ENCODE data around the gene USH1C. TPM values are rescaled to one million over a fixed set of nuclear protein-coding genes. Genes with fewer than 3 reads are reported as not detected.

USH1C gene
- total RNA-seq, 2 donors from 2014 or later = not detected

- ATAC-seq (replicated peaks in 1 of 2) = no peak
- H3K4me3 Mint-ChIP-seq = no peak overlapping the region
- H3K36me3 Mint-ChIP-seq (ENCODE audit: insufficient read depth in 2 of 2) = no peaks in the 10 kb centered on the region
- H3K9me3 Mint-ChIP-seq = no peaks in the 10 kb centered on the region
- H3K4me1 Mint-ChIP-seq (ENCODE audit: low read depth) = no peaks in the 10 kb centered on the region
- peaks cover 6% of the 10 kb centered on the region for H3K27me3 Mint-ChIP-seq (ENCODE audit: low read depth)
- H3K27ac Mint-ChIP-seq = no peak overlapping the region
- DNase-seq = no peak
Observed at GRCh38 chr11:17561111-17561415, 16.8 kb upstream of the USH1C start.

GRCh38 chr11:17560281-17561110, 16.3 kb upstream of the USH1C start:
- DNase-seq (no peak), ATAC-seq (replicated peaks in 1 of 2) (no peak)
- Mint-ChIP-seq H3K9me3 (no peaks in the 10 kb centered on the region), H3K4me1 (ENCODE audit: low read depth) (no peaks in the 10 kb centered on the region), H3K4me3 (no peak overlapping the region), H3K27ac (no peak overlapping the region), H3K27me3 (ENCODE audit: low read depth) (peaks cover 6% of the 10 kb centered on the region), H3K36me3 (ENCODE audit: insufficient read depth in 2 of 2) (no peaks in the 10 kb centered on the region)

GRCh38 chr11:17559341-17560087, 15.3 kb upstream of the USH1C start:
- H3K4me1 Mint-ChIP-seq (ENCODE audit: low read depth) = no peaks in the 10 kb centered on the region
- no peak overlapping the region for H3K4me3 Mint-ChIP-seq
- H3K9me3 Mint-ChIP-seq = no peaks in the 10 kb centered on the region
- no peak for DNase-seq
- peaks cover 6% of the 10 kb centered on the region for H3K27me3 Mint-ChIP-seq (ENCODE audit: low read depth)
- no peak overlapping the region for H3K27ac Mint-ChIP-seq
- H3K36me3 Mint-ChIP-seq (ENCODE audit: insufficient read depth in 2 of 2) = no peaks in the 10 kb centered on the region
- ATAC-seq (replicated peaks in 1 of 2) = no peak

GRCh38 chr11:17558916-17559315, 14.7 kb upstream of the USH1C start:
- H3K9me3 Mint-ChIP-seq = no peaks in the 10 kb centered on the region
- ATAC-seq (replicated peaks in 1 of 2) (no peak), DNase-seq (no peak)
- no peaks in the 10 kb centered on the region for H3K36me3 Mint-ChIP-seq (ENCODE audit: insufficient read depth in 2 of 2)
- H3K4me3 Mint-ChIP-seq = no peak overlapping the region
- no peak overlapping the region for H3K27ac Mint-ChIP-seq
- H3K4me1 Mint-ChIP-seq (ENCODE audit: low read depth) = no peaks in the 10 kb centered on the region
- H3K27me3 Mint-ChIP-seq (ENCODE audit: low read depth) = peaks cover 6% of the 10 kb centered on the region

DNA sequence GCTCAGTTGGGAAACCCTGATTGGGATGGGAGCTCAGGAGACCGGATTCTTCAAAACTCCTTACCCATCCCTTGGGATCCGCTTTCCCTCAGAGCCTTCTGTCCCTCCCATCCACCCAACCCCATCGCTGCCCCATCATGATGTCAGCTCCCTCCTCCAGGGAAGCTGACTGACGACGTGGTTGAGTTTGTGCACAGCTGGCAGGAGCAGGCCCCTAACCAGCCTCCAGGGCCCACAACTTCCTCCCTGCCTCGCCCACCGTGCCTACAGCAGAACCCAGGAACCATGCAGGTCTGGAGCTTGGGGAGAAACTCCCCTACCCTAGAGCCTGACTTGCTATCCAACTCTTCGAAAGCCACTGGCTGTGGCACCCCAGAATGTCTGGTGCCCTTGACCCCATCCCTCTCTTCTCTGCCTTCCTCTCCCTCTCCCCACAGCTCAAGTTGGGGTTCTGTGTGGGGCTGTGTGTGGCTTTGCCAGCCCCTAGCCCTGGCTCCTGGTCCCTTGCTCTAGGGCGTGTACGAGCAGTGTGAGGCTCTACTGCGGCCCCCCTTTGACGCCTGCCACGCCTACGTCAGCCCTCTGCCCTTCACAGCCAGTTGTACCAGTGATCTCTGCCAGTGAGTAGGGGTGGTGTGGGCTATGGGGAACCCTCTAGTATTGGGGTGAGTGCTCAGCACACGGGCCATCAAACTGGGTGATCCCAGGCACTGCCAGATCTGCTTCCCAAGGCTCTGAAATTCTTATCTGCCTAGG, 14.0 kb upstream of the USH1C start:
- no peaks in the 10 kb centered on the region for H3K36me3 Mint-ChIP-seq (ENCODE audit: insufficient read depth in 2 of 2)
- H3K27me3 Mint-ChIP-seq (ENCODE audit: low read depth) = peaks cover 6% of the 10 kb centered on the region
- DNase-seq (no peak), ATAC-seq (replicated peaks in 1 of 2) (no peak)
- H3K4me3 Mint-ChIP-seq = no peak overlapping the region
- no peaks in the 10 kb centered on the region for H3K9me3 Mint-ChIP-seq
- no peak overlapping the region for H3K27ac Mint-ChIP-seq
- H3K4me1 Mint-ChIP-seq (ENCODE audit: low read depth) = no peaks in the 10 kb centered on the region

DNA sequence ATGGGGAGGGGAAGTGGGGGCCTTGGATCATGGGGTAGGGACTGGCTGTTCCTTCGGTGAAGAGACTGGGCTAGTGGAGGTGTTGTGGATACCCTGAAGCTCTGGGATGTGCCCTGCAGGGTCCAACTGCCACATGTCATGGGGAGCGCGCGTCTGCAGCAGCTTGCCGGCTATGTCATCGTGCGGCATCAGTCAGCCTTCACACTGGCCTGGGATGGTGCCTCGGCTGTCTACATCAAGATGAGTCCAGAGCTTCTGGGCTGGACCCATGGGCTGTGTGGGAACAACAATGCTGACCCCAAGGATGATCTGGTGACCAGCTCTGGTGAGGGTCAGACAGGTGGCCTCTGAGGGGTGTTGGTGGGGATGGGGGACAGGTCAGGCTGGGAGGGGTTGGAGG, 12.8 kb upstream of the USH1C start:
- Mint-ChIP-seq H3K27ac (no peak overlapping the region), H3K4me1 (ENCODE audit: low read depth) (no peaks in the 10 kb centered on the region), H3K36me3 (ENCODE audit: insufficient read depth in 2 of 2) (no peaks in the 10 kb centered on the region), H3K9me3 (no peaks in the 10 kb centered on the region), H3K27me3 (ENCODE audit: low read depth) (peaks cover 6% of the 10 kb centered on the region), H3K4me3 (no peak overlapping the region)
- DNase-seq (no peak), ATAC-seq (replicated peaks in 1 of 2) (no peak)

DNA sequence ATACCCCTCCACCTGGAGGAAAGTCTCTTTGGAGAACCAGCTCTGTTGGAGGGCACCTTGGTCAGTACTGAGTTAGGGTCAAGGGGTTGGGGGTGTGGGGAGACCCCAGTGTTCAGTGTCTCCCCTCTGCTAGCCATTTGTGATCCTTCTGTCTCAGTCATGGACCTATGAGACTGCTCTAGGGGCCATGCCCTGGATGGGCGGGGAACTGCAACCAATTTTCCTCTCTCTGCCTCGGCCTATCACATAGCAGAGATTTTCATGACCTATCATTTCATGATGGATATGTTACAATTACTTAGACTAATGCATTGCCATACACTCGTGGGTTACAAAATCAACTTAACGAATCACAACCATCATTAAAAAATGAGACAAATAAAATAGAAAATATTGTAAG, 10.3 kb upstream of the USH1C start:
- Mint-ChIP-seq H3K27ac (no peak overlapping the region), H3K9me3 (no peaks in the 10 kb centered on the region), H3K4me1 (ENCODE audit: low read depth) (peaks cover 11% of the 10 kb centered on the region), H3K27me3 (ENCODE audit: low read depth) (no peaks in the 10 kb centered on the region), H3K4me3 (no peak overlapping the region), H3K36me3 (ENCODE audit: insufficient read depth in 2 of 2) (no peaks in the 10 kb centered on the region)
- ATAC-seq (replicated peaks in 1 of 2) (no peak), DNase-seq (no peak)

DNA sequence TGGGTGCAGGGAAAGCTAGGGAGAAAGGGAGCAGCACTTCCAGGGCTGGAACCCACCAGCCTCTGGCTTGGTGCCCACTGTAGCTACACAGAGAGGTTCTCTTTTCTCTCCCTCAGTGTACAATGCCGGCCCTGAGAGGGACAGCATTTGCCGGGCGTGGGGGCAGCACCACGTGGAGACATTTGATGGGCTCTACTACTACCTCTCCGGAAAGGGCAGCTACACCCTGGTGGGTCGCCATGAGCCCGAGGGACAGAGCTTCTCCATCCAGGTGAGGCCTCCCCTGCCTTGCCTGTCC, 9.0 kb upstream of the USH1C start:
- no peaks in the 10 kb centered on the region for H3K36me3 Mint-ChIP-seq (ENCODE audit: insufficient read depth in 2 of 2)
- DNase-seq (no peak), ATAC-seq (replicated peaks in 1 of 2) (no peak)
- H3K27ac Mint-ChIP-seq = no peak overlapping the region
- peaks cover 11% of the 10 kb centered on the region for H3K4me1 Mint-ChIP-seq (ENCODE audit: low read depth)
- no peak overlapping the region for H3K4me3 Mint-ChIP-seq
- peaks cover 4% of the 10 kb centered on the region for H3K27me3 Mint-ChIP-seq (ENCODE audit: low read depth)
- no peaks in the 10 kb centered on the region for H3K9me3 Mint-ChIP-seq

DNA sequence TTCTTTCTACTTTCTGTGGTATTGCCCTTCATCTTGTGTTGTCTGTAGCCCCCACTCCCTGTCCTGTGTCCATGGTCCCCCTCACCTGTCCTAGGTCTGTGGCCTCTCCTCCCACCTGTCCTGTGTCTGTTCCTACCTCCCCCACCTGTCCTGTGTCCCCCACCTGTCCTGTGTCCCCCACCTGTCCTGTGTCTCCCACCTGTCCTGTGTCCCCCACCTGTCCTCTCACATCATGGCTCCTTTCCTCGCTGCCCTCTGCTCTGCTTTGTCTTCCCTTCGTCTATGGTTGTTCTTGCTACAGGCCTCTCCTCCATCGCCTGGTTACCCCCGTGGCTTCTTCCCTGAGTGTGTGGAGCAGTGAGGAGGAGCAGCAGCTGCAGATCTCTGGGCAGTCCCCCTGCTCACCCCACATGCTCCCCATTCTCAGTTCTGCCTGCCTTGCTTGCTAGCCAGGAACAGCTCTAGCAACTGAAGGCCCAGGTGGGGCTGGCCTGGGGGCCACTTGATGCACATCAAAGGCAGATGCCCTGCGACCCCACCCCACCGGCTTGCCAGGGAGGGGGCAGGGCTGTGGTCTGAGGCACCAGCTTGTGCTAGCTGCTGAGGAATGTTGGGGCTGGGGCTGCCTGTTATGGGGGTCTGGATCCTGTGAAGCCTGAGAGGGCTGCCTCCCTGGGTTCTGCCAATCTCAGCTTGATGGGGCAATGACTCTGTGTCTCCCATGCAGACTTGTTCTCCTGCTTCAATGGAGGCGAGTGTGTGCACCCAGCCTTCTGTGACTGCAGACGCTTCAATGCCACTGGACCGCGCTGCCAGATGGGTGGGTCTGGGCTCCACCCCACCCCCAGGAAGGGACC, 8.4 kb upstream of the USH1C start:
- peaks cover 11% of the 10 kb centered on the region for H3K4me1 Mint-ChIP-seq (ENCODE audit: low read depth)
- H3K9me3 Mint-ChIP-seq = no peaks in the 10 kb centered on the region
- H3K4me3 Mint-ChIP-seq = no peak overlapping the region
- no peak overlapping the region for H3K27ac Mint-ChIP-seq
- peaks cover 10% of the 10 kb centered on the region for H3K27me3 Mint-ChIP-seq (ENCODE audit: low read depth)
- DNase-seq = no peak
- no peaks in the 10 kb centered on the region for H3K36me3 Mint-ChIP-seq (ENCODE audit: insufficient read depth in 2 of 2)
- no peak for ATAC-seq (replicated peaks in 1 of 2)

- DNase-seq (no peak), ATAC-seq (replicated peaks in 1 of 2) (no peak)
- peaks cover 11% of the 10 kb centered on the region for H3K4me1 Mint-ChIP-seq (ENCODE audit: low read depth)
- H3K4me3 Mint-ChIP-seq = no peak overlapping the region
- no peaks in the 10 kb centered on the region for H3K9me3 Mint-ChIP-seq
- no peak overlapping the region for H3K27ac Mint-ChIP-seq
- H3K36me3 Mint-ChIP-seq (ENCODE audit: insufficient read depth in 2 of 2) = no peaks in the 10 kb centered on the region
- peaks cover 16% of the 10 kb centered on the region for H3K27me3 Mint-ChIP-seq (ENCODE audit: low read depth)
Observed at GRCh38 chr11:17552041-17552355, 7.8 kb upstream of the USH1C start.

DNA sequence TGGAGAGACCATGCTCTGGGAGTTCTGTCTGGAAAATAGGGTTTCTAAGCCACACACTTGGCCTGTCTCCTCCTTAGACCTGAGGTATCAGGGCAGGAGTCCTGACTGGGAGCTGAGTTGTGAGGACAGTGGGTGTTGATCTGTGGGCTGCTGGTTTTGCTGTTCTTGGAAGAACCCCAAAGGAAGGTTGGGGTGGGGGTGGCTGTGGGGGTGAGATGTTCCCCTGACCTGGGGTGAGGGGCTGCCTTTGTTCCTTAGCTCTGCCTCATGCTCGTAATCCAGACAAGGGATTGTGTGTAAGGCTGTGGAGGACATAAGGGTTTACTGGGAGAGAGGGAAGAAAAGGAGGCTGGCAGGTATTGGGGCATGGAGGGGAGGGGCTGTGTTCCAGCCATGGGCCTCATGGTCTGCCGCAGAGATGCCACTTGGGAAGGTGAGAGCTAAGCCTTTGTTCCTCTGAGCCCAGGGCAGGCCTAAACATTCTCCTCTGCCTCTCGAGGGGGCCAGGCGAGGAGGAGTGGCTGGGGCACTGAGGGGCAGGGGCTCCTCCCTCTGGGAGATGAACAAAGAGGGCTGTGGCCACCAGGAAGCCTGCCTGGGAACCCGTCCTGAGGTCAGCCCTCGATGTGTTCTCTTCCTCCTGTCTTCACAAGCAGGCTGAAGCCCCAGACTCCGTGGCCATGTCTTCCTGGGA, 7.3 kb upstream of the USH1C start:
- DNase-seq (no peak), ATAC-seq (replicated peaks in 1 of 2) (no peak)
- H3K27me3 Mint-ChIP-seq (ENCODE audit: low read depth) = peaks cover 21% of the 10 kb centered on the region
- H3K4me1 Mint-ChIP-seq (ENCODE audit: low read depth) = peaks cover 11% of the 10 kb centered on the region
- H3K27ac Mint-ChIP-seq = no peak overlapping the region
- no peaks in the 10 kb centered on the region for H3K9me3 Mint-ChIP-seq
- no peaks in the 10 kb centered on the region for H3K36me3 Mint-ChIP-seq (ENCODE audit: insufficient read depth in 2 of 2)
- no peak overlapping the region for H3K4me3 Mint-ChIP-seq

- Mint-ChIP-seq H3K27me3 (ENCODE audit: low read depth) (peaks cover 29% of the 10 kb centered on the region), H3K36me3 (ENCODE audit: insufficient read depth in 2 of 2) (no peaks in the 10 kb centered on the region), H3K4me1 (ENCODE audit: low read depth) (peaks cover 11% of the 10 kb centered on the region), H3K27ac (no peak overlapping the region), H3K4me3 (no peak overlapping the region), H3K9me3 (no peaks in the 10 kb centered on the region)
- ATAC-seq (replicated peaks in 1 of 2) = peak; percentile 48 to 72
- no peak for DNase-seq
Observed at GRCh38 chr11:17550450-17551346, 6.5 kb upstream of the USH1C start.
